Activated T-helper 1 cell treated with anti-CD3 and anti-CD28 coated beads, Interleukin-2, amount 50 U/mL, for 16 hours (primary cell): ENCODE data around the gene RD3L.

Source experiments
- DNase-seq, 2 donors: peaks; one replicate each; pipeline ENCODE4 v3.0.0-alpha.2; 2020; ENCODE audit warnings: low read depth in 1 of 2, low spot score in 1 of 2

RD3L gene

DNA sequence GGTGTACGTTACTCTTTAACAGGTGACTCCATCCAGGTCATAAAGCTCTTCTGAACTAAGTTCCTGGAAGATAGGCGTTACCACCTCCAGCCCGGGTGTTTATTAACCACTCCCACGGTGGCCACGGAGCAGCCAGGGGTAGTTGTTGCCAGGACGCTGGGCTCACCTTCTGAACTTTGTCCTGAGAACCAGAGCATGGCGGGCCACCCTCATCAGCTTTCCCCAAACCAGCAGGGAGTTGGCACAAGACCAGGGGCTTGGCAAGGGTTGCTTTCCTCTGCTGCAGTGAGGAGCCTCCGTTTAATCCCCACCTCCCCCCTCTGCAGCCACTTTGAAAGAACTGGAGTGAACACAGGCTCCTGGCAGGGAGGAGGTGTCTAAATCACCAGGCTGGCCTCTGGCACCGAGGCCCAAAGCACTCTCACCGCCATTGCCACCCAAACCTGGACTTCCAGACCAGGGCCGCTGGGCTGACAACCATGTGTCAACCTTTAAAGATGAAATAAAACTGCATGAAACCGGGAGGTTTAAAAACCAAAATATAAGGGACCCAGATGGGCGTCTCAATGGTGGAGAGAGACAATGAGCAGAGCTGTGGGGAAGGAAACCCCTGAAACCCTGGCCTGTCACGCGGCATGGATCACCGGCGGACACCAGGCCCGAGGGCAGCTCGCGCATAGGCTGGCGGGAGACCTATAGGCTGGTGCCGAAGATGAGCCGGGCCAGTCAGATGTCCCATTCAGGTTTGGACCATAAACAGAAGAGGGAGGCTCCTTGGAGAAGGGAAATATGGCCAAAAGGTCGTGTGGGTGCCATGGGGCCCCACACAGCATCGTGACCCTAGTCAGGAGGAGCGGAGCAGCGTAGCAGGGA is 45.0 kb downstream of the RD3L start:
- no peak for DNase-seq

DNA sequence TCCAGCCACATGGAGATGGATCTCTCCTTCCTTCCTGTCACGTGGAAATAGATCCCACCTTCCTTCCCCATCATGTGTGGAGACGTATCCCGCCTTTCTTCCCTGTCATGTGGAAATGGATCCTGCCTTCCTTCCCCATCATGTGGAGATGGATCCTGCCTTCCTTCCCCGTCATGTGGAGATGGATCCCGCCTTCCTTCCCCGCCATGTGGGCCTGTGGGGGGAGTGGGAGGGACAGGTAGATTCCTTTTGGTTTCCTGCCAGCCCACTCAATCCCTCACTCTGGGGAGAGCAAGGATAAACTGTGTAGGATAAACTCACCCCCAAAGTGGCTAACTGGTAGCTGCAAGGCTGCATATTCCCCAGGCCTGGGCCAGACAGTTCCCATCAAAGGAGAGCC is 45.8 kb downstream of the RD3L start:
- DNase-seq, result no peak

DNA sequence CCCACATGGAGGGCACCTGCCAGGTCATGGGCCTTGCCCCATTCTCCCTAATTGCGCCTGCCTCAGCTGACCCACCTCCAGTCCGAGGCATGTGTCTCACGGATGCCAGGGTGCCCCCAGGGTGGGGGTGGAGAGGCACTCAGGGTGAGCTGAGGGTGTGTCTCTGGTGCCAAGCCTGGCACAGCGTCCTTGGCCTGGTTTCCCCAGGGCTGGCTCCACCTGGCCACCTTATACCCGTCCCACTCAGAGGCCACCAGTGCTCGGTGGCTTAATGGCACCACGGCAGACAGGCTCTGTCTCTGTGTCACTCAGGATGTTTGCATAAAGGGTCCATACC is 47.6 kb downstream of the RD3L start:
- DNase-seq, result no peak

DNA sequence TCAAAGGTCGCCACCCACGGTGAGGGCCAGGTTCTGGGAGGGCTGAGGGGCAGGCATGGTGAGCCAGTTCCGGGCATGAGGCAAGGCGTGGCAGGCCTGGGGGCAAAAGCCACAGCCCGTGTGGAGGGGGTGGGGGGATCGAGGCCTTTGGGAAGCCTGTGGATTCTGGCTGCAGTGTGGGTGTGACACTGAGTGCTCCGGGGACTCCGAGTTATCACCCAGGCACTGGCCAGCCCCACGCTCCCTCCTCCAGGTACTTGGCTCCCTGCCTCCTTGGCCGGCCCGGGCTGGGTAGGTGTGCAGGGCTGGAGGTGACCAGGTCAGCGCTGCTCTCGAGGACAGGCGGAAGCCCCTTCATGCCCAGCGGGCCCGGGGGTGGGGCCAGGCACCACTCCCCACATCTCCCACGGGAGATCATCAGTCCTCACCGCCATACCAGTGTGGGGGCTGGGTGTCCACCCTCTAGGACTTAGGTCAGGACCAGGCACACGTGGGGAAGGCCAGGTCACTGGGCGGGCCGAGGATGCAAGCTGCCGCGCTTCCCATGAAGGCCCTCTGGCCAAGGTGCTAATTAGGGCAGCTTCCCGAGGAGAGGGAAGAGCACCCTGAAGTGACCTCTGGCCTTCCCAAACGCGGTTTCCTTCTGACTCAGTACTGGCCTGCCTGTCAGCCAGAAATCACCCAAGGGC is 48.2 kb downstream of the RD3L start:
- DNase-seq, result no peak

DNA sequence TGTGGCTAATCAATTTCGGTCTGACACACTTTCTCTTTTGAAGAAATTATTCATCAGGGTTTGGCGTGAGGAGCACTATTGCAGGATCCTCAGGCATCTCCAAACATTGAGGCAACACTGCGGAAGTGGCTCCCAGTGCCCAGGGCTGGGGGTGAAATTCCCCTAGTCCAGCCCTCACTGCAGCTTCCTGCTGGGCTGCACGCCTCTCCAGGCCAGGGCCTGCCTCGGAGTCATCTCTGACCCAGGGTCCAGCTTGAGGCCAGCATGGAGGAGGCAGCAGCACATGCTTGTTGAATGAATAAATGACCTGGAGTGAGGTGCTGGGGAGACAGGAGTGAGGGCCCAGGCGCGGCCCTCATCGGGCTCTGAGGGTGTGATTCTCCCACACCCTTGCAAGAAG is 50.1 kb downstream of the RD3L start:
- DNase-seq, result no peak

DNA sequence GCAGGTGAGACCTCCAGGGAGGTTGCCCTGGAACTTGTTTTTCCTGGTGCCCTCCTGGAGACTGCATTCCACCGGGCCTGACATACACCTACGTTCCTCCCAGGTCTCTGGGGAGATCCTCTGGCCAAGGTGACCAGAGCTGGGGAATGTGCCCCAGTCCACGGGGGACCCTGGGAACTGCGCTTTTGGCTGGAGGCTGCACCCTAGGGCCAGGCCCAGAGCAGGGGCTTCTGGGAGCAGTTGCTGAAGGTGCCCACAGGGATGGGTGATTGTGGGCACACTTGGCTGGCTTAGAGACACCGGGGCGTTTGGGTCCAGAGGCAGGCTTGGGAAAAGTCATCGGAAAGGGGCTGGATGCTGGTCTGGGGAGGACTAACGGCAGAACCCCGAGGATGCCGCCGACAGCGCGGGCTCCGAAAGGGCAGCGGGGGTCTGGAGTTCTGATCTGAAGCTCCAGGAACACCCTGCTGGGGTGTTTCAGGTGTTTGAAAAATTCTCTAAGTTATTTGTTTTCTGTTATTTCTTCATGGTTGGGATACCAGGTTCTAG is 50.6 kb downstream of the RD3L start:
- no peak for DNase-seq

DNA sequence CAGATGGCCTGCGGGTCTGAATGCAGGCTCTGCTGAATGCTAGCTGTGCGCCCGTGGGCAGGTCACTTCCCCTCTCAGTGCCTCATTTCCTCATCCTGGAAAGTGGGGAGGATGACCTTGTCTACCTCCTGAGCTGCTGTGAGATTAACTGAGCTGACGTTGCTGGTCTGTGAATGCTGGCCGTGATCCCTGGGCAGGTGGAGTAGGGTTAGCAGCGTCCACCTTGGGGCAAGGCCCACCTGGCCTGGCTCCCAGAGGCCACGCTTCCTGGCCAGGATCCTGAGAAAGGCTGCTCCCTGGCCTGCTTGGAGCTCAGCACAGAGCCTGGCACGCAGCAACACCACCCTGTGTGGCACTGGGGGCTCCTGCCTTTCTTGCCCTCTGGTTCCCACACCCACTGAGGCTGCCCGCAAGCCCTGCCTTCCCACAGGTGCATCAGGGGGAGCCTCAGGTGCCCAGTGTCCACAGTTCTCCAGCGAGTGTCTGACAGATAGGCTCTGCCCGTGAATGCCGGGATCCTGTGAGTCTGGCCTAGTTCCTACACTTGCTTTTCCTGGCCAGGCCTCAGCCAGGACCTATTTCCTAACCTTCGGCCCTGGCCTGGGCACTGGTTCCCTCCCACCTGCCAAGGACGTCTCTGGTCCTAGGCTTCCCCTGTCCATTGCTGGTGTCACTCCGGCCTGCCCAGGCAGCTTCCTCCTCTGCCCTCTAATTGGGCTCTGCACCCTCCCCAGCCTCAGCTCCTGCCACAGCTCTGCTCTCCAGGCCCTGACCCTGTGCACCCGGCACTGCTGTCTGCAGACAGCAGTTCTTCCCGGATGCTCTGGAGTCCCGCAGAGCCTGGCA is 51.3 kb downstream of the RD3L start:
- DNase-seq, result no peak
